Measurements from ENCODE around the gene DPP8. TPM values are rescaled to one million over a fixed set of nuclear protein-coding genes. Genes with fewer than 3 reads are reported as not detected.

DPP8 gene
- total RNA-seq, 1 donor from 2014 or later, result 8.0 TPM

Other genes starting within 250 kb of the DPP8 start
- 9.8 TPM for gene PARP16, start 230.8 kb downstream of the DPP8 start, total RNA-seq
- gene RNU5A-1, start 221.6 kb downstream of the DPP8 start, total RNA-seq, result not detected
- not detected for gene RNU5B-1, start 213.0 kb downstream of the DPP8 start, total RNA-seq
- gene IGDCC3, start 139.7 kb downstream of the DPP8 start, total RNA-seq, result 0.23 TPM
- gene IGDCC4, start 94.7 kb downstream of the DPP8 start, total RNA-seq, result 0.15 TPM
- 56.5 TPM for gene HACD3, start 12.8 kb upstream of the DPP8 start, total RNA-seq
- gene INTS14, start 93.4 kb upstream of the DPP8 start, total RNA-seq, result 14.3 TPM
- gene SLC24A1, start 104.2 kb upstream of the DPP8 start, total RNA-seq, result 5.9 TPM

Data from left lobe of liver (tissue), 1 donor.